ENCODE measurements around the gene LRRC61.

DNA sequence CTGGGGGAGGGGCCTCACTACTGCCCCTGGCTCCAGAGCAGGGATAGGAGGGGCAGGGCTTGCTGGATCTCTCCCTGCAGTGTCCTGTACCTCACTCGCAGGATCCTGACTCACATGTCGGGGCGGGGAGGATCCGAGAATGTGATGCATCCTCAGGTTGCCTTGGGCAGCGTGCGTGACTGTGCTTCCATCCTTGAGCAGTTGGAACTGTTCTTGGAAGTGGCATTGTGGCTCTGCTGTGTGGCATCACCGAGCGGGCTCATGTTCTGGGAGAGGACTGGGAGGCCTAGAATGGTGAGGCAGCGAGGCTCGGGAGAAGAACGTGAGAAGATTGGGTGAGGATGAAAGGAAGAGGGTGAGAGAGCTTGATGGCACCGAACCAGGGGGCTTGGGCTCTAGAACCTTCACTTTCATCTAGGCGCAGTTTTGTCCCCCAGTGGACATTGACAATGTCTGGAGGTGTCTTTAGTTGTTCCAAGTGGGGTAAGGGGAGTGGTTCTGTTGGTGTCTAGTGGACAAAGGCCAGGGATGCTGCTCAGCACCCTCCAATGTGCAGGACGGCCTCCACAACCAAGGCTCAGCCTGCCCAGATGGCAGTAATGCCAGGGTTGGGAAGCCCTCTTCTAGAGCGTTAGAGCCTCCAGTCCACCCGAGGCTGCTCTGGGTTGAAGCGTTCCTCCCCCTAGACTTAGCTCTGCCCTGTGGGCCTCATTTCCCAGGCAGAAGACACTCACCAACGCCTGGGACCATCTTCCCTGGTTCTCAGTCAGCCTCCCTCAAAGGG lies 9.9 kb downstream of the LRRC61 start:
- TF ChIP-seq GATA2 (IDR thresholded peaks at IDR 0.05; ENCODE audit: low read depth, low read length) (no peak), GATA3 (IDR thresholded peaks at IDR 0.05; ENCODE audit: low read depth, low read length) (no peak)
